Measurements from ENCODE around the gene GYPA. TPM values are rescaled to one million over a fixed set of nuclear protein-coding genes. Genes with fewer than 3 reads are reported as not detected.
A peak's percentile ranks its signal among the peaks of the same experiment; 100 is the strongest.

The GYPA gene
- total RNA-seq, 1 experiment from 2014 or later, result not detected

- POLR2A ChIA-PET (ENCODE audit: low non-redundant PET), result no interaction called here
- H3K4me3 ChIP-seq (ENCODE audit: low read depth, low read length, poor library complexity, severe bottlenecking), result no peak overlapping the region
These were observed 37.9 kb upstream of the GYPA start for GRCh38 chr4:144178414-144178813.

GRCh38 chr4:144176476-144176875 is 36.0 kb upstream of the GYPA start:
- CTCF ChIA-PET, result no interaction called here

More at GRCh38 chr4:144178414-144178813, 37.9 kb upstream of the GYPA start:
- Histone ChIP-seq H3K27ac (ENCODE audit: low read depth, low read length, poor library complexity, severe bottlenecking) (no peak overlapping the region), H3K27me3 (replicated peaks; ENCODE audit: insufficient read depth, low read depth, low read length, poor library complexity) (no peaks in the 10 kb centered on the region), H3K4me1 (ENCODE audit: insufficient read depth, low read length, poor library complexity, severe bottlenecking) (peaks cover 5% of the 10 kb centered on the region), H3K9me3 (ENCODE audit: low read depth, low read length, poor library complexity, severe bottlenecking) (no peaks in the 10 kb centered on the region), H3K36me3 (ENCODE audit: insufficient read depth, low read length, poor library complexity, severe bottlenecking) (no peaks in the 10 kb centered on the region)
- no TSS peak for BruUV-seq (replicated peaks)
- no peak for DNase-seq (ENCODE audit: low spot score)
- TF ChIP-seq EZH2 (IDR thresholded peaks at IDR 0.05; ENCODE audit: borderline replicate concordance, low read depth, low read length, poor library complexity, severe bottlenecking), result no peak
- TF ChIP-seq, protein P1, sequence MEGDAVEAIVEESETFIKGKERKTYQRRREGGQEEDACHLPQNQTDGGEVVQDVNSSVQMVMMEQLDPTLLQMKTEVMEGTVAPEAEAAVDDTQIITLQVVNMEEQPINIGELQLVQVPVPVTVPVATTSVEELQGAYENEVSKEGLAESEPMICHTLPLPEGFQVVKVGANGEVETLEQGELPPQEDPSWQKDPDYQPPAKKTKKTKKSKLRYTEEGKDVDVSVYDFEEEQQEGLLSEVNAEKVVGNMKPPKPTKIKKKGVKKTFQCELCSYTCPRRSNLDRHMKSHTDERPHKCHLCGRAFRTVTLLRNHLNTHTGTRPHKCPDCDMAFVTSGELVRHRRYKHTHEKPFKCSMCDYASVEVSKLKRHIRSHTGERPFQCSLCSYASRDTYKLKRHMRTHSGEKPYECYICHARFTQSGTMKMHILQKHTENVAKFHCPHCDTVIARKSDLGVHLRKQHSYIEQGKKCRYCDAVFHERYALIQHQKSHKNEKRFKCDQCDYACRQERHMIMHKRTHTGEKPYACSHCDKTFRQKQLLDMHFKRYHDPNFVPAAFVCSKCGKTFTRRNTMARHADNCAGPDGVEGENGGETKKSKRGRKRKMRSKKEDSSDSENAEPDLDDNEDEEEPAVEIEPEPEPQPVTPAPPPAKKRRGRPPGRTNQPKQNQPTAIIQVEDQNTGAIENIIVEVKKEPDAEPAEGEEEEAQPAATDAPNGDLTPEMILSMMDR (conservative IDR thresholded peaks at IDR 0.05; ENCODE audit: low read depth, low read length), result no peak
- intact Hi-C loops (cut with micrococcal nuclease; ENCODE audit: unreplicated experiment), result loop anchor here (10.0 kb wide), 1 partner anchor 1036 kb away; no protein-coding TSS in a partner anchor
- CTCF ChIA-PET, result no interaction called here

DNA sequence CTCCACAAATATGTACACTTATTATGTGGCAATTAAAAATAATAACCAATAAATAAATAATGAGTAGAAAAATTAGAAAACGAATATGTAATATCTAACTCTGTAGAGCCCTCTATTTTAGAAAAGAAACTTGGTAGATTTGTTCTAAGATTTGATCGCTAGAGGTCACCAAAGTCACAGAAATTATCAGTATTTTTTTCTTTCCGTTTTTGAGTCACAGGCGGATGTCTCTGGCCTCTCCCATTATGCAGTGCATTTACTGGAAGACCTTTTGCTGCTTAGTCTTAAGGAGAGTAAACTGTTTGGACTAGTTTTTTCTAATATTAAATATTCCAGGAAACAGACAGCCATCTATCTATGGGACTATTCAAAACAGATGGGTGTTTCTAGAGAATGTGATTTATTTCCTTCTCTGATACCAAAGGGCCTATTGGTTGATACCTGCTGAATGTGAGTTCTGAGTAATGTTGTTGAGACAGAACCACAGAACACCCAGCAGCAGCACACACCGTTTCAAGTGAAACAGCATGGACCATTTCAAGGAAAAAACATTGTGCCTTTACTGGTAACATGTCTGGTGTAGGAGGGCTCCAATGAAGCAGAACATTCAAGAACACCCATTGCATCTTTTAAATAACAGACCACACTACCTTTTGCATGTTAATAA is 34.0 kb upstream of the GYPA start:
- TF ChIP-seq EZH2 (IDR thresholded peaks at IDR 0.05; ENCODE audit: borderline replicate concordance, low read depth, low read length, poor library complexity, severe bottlenecking), result no peak
- TF ChIP-seq, protein P1 (conservative IDR thresholded peaks at IDR 0.05; ENCODE audit: low read depth, low read length), result peak; percentile 53
- BruUV-seq (replicated peaks), result no TSS peak
- Histone ChIP-seq H3K36me3 (ENCODE audit: insufficient read depth, low read length, poor library complexity, severe bottlenecking) (no peaks in the 10 kb centered on the region), H3K9me3 (ENCODE audit: low read depth, low read length, poor library complexity, severe bottlenecking) (no peaks in the 10 kb centered on the region), H3K4me1 (ENCODE audit: insufficient read depth, low read length, poor library complexity, severe bottlenecking) (peaks cover 5% of the 10 kb centered on the region), H3K27me3 (replicated peaks; ENCODE audit: insufficient read depth, low read depth, low read length, poor library complexity) (no peaks in the 10 kb centered on the region), H3K27ac (ENCODE audit: low read depth, low read length, poor library complexity, severe bottlenecking) (no peak overlapping the region), H3K4me3 (ENCODE audit: low read depth, low read length, poor library complexity, severe bottlenecking) (no peak overlapping the region)
- DNase-seq (ENCODE audit: low spot score), result peak; percentile 70
- intact Hi-C loops (cut with micrococcal nuclease; ENCODE audit: unreplicated experiment), result loop anchor here (2.0 to 10.0 kb wide), 4 partner anchors 614 to 1443 kb away; partner anchors contain the start of gene MMAA
- ChIA-PET CTCF (no interaction called here), POLR2A (ENCODE audit: low non-redundant PET) (no interaction called here)

More at GRCh38 chr4:144176476-144176875, 36.0 kb upstream of the GYPA start:
- Histone ChIP-seq H3K4me3 (ENCODE audit: low read depth, low read length, poor library complexity, severe bottlenecking) (no peak overlapping the region), H3K27ac (ENCODE audit: low read depth, low read length, poor library complexity, severe bottlenecking) (no peak overlapping the region), H3K9me3 (ENCODE audit: low read depth, low read length, poor library complexity, severe bottlenecking) (no peaks in the 10 kb centered on the region), H3K4me1 (ENCODE audit: insufficient read depth, low read length, poor library complexity, severe bottlenecking) (peaks cover 5% of the 10 kb centered on the region), H3K36me3 (ENCODE audit: insufficient read depth, low read length, poor library complexity, severe bottlenecking) (no peaks in the 10 kb centered on the region), H3K27me3 (replicated peaks; ENCODE audit: insufficient read depth, low read depth, low read length, poor library complexity) (no peaks in the 10 kb centered on the region)
- intact Hi-C loops (cut with micrococcal nuclease; ENCODE audit: unreplicated experiment), result loop anchor here (2.0 to 10.0 kb wide), 2 partner anchors 884 to 1038 kb away; no protein-coding TSS in a partner anchor
- no TSS peak for BruUV-seq (replicated peaks)
- POLR2A ChIA-PET (ENCODE audit: low non-redundant PET), result no interaction called here
- TF ChIP-seq, protein P1 (conservative IDR thresholded peaks at IDR 0.05; ENCODE audit: low read depth, low read length), result no peak
- TF ChIP-seq EZH2 (IDR thresholded peaks at IDR 0.05; ENCODE audit: borderline replicate concordance, low read depth, low read length, poor library complexity, severe bottlenecking), result no peak
- peak; percentile 10 for DNase-seq (ENCODE audit: low spot score)

All from A673 (cell line).